HG03378 (cell line): ENCODE results near the gene TMEM135.

ENCODE experiments used
- ATAC-seq: cut with Tn5 transposase; IDR thresholded peaks from one replicate; pipeline ENCODE4 v1.9.1; 2021; ENCODE audit warnings: mild to moderate bottlenecking, moderate library complexity; ENCODE audit not compliant: unreplicated experiment

TMEM135 gene

DNA sequence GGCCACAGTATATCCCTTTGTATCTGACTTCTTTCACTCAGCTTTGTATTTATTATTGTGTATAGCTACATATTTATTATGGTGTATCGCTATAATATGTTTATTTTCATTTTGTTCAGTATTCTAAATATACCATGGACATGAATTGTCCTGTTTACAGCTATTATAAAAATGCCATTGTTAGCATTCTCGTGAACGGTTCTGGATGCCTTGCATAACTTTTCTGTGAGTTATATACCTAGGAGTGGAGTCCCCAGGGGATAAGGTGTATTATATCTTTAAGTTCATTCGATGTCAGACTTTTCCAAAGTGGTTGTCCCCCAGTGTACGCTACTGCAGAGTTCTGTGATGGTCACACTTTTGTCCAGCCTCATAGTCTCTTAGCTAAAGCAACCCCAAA, 301.7 kb downstream of the TMEM135 start:
- ATAC-seq: no peak

DNA sequence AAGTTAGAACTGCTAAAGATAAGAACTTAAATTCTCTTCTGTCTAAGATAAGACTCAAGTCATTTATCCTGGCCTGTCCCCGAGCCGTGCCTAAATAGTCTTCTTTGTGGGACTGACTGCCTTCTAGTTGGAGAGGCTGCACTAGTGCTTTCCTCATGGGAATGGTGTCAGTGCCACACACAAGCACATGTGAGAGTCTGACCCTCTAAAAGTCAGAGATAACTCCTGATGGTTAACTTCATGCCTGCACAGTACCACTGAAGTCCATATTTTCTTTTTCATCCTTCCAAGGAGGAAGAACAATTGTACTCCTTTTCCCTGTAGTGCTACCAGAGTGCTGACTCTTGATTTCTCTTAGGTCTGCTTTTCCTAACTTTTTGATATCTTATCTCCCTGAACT, 309.7 kb downstream of the TMEM135 start:
- ATAC-seq: no peak

DNA sequence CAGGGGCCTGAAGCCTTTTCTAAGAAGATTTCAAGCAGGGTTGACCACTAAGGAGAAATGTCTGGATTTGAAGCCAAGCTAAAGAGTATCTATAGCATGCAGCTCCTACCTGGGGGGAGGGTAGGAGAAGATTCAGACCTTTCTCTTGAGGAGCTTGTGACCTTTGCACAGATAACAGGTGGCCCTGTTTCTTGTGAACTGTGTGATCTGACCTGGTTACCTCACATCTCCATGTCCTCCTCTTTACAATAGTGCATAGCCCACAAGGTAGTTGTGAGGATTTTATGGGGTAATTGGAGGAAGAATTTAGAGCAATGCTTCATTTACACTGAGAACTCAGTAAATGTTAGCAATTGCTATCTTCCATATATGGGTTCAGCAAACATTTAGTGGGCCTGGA, 310.1 kb downstream of the TMEM135 start:
- no peak for ATAC-seq

DNA sequence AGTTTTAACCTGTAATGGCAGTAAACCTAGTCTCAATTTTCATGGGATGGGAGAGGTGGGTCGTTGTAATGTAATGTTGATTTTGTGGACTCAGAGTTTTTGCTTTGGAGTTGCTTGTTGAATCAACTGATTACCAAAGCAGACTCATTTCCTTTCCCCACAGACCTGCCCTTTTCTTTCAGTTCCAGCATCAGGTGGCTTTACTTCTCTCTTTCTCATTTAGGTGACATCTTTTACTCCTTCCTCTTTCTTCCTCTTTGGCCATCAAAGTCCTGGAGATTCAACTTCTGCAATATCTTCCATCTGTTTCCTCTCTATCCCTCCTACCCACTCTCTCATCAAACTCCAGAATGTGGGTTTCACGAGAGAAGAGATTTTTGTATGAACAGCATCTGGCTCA, 313.9 kb downstream of the TMEM135 start:
- no peak for ATAC-seq

DNA sequence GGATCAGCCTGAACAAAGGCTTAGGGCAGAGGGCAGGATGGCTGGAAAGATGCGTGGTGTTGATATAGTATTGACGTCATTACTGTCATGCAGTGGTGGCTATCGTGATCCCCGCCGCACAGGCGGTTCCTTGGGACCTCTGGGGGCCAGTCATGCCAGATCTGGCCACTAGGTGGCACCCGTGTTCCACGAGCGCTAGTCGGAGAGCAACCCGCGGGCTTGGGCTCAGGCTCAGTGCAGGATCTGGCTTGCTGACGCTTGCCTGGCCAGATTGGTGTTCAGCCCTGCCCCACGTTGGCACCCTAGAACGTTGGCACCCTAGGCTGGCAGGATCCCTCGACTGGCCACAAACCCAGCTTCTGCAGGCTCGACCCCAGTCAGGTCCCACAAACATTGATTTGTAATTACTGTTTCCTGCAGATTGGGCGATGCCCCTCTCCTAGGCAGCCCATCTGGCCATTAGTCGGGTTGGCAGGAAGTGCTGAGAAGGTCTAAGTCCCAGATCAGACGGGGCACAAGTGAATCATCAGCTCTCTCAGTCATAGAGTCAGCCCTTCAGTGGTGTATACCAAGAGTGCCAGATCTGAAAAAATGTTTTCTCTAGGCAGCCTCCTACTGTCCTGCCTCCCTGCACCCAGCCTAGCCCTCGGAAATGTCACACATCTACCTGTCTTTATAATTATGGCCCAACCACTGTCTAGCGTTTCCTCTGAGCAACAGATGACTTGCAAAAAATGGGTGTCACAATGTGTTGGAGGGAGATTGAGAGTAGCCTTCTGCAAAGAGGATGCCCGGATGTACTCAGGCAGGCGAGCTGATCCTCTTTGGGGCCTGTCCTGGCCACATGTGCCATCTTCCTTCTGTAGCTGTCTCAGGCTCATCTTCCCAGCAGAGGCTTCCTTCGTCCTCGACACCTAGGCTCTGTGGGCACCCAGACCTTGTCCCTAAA, 315.3 kb downstream of the TMEM135 start:
- ATAC-seq: peak; percentile 96

DNA sequence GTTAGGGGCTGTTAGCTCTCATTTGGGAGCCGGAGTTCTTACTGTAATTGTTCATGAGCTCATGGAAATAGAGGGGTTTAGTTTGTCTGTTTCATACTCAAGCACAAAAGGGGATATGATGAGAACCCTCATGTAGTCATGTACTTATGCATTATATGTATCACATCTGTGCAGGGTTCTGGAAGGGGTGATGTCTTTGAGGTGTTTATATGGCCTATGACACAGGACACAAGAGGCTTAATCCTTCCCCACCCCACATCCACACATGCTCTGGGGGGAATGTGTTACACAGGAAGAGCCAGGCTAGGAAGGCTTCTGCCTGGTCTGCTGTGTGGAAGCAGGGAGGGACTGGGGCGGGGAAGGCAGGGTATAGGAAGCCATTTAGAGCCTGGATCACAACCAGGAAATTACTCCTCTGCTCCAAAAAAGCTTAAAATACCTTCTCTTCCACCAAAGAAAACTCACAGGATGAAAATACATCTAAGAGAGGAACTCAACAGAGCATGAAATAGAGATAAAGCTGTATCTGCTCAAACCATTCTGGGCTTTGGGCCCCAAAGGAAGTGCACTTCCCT, 316.1 kb downstream of the TMEM135 start:
- no peak for ATAC-seq

DNA sequence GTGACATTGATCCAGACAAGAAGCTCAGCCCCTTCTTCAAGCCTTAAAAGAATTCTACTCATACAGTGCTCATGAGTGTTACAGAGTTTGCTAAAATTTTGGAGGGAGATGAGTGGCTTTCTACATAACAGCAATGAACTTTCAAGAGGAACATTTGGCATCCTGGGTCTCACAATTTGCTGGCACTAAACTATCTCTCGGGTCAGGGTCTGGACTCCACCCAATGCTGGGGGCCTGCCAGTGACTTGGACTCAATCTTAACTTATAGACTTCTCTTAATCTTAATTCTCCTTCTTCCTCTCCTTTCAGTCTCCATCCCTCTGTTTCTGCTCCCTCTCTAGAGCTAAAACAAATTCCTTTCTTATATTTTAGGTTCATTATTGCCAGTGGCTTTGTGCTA, 317.9 kb downstream of the TMEM135 start:
- no peak for ATAC-seq

DNA sequence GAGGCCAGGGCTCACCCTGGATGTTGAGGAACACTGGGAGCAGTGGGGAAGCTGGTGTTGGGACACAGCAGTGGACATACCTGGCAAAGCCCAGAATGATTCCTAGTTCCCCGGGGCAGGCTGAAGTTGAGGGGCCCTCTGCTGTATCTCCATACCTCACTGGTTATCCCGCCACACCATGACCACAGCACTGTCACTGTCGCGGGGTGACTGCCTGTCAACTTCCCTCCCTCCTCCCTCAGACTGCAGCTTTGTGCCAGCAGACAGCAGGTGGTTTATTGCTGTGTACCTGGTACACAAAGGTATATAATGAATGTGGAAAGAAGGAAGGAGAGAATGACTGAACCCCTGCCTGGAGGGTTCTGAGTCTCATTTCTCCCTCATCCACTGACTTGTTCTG, 318.7 kb downstream of the TMEM135 start:
- no peak for ATAC-seq

DNA sequence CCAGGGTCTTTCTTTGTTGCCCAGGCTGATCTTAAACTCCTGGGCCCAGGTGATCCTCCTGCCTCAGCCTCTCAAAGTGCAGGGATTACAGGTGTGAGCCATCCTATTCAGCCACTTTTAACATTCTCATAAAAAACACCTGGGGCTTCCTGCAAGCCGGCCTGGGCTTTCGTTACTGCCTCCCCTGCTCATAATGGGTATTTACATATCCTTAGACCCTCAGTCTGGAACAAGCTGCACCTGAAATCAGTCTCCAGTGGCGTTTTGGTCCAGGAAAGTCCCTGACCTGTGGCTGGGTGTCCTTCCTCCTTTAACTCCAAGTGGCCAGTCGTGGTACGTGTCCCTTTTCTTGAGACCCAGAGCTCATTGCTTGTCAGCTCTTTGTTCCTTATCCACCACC, 320.7 kb downstream of the TMEM135 start:
- ATAC-seq: no peak

DNA sequence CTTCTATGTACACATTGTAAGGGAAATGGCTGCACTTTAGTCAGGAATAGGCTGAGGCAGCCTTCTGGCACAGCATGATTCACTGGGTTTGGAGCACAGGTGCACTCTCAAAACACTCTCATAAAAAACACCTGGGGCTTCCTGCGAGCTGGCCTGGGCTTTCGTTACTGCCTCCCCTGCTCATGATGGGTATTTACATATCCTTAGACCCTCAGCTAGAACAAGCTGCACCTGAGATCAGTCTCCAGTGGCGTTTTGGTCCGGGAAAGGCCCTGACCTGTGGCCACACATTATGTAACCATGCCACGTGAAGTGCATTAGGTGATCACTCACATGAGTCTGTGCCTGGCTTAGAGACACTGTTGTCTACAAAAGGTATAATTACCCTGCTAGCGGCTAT, 321.7 kb downstream of the TMEM135 start:
- ATAC-seq: no peak

DNA sequence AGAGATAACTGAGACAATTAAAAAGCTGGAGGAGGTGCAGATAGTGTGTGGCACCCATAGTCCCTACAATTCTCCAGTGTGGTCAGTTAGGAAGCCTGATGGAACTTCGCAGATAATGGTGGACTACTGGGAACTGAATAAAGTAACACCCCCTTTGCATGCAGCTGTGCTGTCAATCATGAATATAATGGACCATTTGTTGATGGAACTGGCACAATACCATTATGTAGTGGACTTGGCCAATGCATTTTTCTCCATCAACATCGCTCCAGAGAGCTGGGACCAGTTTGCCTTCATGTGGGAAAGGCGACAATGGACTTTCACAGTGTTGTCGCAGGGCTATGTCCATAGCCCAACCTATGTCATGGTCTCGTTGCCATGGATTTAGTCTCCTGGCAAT, 324.2 kb downstream of the TMEM135 start:
- no peak for ATAC-seq

DNA sequence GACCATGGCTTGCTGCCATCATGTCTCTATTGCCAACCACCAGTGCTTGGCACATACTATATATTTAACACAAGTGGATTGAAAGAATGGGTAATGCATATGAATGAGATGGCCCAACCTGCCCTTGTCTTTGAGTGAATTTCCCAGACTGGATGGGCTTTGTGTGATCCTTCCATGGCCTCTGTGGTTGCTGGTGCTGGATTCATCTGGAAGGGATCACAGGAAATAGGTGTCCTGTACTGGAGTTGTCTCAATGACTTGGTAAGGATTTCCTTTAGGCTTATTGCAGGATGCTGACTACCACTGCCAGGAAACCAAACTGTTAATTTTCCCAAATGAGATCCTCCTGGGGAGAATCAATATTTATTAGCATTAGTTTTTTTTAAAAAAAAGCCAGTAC, 328.6 kb downstream of the TMEM135 start:
- no peak for ATAC-seq

DNA sequence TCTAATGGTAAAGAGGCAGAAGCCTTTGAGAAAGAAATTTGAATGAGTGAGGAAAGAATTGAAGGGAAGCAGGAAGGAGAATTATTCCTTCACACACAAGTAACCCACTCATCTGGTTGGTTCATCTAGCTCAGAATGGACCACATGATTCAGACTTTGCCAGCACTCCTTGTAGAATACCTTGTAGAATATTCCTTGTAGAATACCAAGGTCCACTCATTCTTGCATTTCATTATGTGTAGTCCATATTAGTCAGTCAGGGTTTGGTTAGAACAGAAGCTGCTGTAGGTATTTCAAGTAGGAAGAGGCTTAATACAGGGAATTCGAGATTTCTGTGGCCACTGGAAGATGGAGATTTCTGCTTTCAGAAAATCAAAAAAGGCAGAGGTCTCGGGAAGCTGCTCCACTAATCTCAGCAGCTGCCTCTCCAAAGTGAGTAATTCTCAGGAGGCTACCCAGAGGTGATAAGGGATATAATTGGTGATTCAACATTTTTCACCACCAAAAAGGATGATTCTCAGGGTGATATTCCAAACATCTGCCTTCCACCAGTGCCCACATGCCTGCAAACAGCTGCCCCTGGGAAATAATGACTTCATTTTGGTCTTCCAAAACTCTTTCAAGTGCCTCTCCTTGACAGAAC, 329.1 kb downstream of the TMEM135 start:
- ATAC-seq: no peak

DNA sequence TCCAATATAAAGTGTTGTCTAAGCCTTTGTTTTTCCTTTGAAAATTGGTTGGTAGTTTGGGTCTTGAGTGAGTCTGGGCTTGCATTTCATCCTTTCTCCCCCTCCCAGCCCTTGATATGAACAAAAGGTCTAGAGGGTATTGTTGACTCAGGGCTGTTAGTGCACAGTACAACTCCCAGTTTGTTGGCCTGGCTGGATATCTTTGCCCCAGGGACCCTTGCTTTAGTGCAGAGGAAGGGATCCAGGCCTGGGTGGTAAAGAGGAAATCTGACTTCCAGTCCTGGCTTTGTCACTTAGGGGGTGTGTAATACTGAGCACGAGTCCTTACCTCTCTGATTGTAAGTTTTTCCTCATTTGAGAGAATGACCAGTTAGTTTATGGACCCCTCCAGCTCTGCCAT, 330.4 kb downstream of the TMEM135 start:
- no peak for ATAC-seq

DNA sequence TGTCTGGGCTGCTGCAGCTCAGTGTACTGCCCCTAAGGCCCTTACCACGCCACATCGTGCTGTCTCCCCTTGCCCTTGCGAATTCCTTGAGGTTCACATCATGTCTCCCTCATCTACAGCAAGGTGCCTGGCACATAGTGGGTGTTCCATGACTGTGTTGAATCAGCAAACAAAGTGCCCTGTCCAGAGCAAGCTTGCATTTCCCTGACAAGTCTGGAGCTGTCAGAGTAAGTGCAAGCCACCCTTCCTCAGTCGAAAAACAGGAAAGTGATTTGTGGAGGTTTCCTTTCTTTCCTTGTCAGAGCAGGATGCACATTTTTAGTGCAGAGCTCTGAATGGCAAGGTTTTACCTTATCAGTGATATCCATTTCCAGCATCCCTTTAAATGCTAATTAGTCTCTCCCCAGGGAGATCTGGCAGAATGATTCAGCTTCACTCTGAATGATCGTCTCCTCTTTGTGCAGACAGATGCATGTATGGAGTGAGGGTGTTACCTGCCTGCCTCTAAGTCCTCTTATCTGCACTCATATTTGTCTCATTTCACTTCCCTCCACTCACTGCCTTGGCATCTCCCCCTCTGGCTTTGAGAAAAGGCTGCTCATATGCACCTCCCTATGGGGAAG, 331.2 kb downstream of the TMEM135 start:
- no peak for ATAC-seq

DNA sequence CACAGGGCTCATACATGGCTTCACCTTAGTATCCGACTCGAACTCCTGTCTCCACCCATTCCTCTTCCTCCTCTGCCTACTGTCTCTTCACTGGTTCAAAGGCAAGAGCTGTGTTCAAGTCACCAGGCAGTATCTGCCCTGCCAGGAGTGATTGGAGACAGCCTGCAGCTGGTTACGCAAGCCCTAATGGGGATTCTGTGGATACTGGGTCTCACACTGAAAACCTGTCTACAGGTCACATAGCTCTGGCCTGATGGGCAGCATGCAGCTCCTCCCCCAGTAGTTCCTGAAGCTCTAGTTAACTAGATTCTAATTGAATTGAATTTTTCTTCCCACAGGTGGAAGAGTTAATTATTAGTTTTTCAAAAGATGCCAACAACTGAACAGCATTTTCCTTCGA, 332.2 kb downstream of the TMEM135 start:
- ATAC-seq: no peak

DNA sequence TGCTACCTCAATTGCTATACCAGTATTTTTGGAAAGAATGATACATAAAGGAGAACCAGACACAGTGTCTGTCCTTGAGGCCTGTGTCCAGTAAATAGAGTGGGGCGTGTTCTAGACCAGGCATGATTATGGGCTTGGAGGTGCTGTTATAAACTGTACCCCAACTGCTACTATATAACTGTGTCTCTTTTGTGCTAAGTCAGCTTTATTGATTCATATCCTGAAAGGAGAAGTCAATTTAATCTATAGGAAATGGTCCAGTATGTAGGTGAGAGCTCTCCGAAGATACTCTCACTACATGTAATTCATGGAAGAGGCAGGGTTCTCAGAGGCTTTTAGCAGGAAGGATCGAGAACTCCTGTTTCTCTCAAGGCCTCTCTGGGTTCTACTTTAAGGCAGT, 334.3 kb downstream of the TMEM135 start:
- ATAC-seq: no peak
